ENCODE results near the gene GABRR2.

GABRR2 gene

GRCh38 chr6:89351671-89352277 is 36.7 kb upstream of the GABRR2 start:
- DNase-seq (ENCODE audit: low spot score): no peak
- TF ChIP-seq CTCF (conservative IDR thresholded peaks at IDR 0.05; ENCODE audit: low read depth): no peak
- H3K27ac ChIP-seq: peak overlapping the region; percentile 75
- ChIA-PET CTCF (no interaction called here), POLR2A (ENCODE audit: low non-redundant PET) (no interaction called here)

GRCh38 chr6:89350281-89350966 is 35.3 kb upstream of the GABRR2 start:
- no peak for TF ChIP-seq CTCF (conservative IDR thresholded peaks at IDR 0.05; ENCODE audit: low read depth)
- H3K27ac ChIP-seq: no peak overlapping the region
- ChIA-PET CTCF (interaction anchor here (1.5 kb wide), 1 partner anchor 21 kb away, joined by 6 read pairs; no protein-coding TSS in a partner anchor), POLR2A (ENCODE audit: low non-redundant PET) (no interaction called here)
- DNase-seq (ENCODE audit: low spot score): no peak

GRCh38 chr6:89348372-89348771 is 33.3 kb upstream of the GABRR2 start:
- no peak for TF ChIP-seq CTCF (conservative IDR thresholded peaks at IDR 0.05; ENCODE audit: low read depth)
- ChIA-PET CTCF (interaction anchor here (0.6 to 0.8 kb wide), 2 partner anchors 23 to 84 kb away, joined by 3 read pairs; no protein-coding TSS in a partner anchor), POLR2A (ENCODE audit: low non-redundant PET) (no interaction called here)
- no peak for DNase-seq (ENCODE audit: low spot score)
- no peak overlapping the region for H3K27ac ChIP-seq

- H3K27ac ChIP-seq: no peak overlapping the region
- TF ChIP-seq CTCF (conservative IDR thresholded peaks at IDR 0.05; ENCODE audit: low read depth): no peak
- ChIA-PET POLR2A (ENCODE audit: low non-redundant PET) (no interaction called here), CTCF (no interaction called here)
- DNase-seq (ENCODE audit: low spot score): no peak
These were observed 32.7 kb upstream of the GABRR2 start for GRCh38 chr6:89347825-89348224.

GRCh38 chr6:89346433-89346832 is 31.3 kb upstream of the GABRR2 start:
- CTCF ChIA-PET: interaction anchor here (0.5 to 0.6 kb wide), 3 partner anchors 10 to 265 kb away, joined by 3 to 4 read pairs (median 3); no protein-coding TSS in a partner anchor
- TF ChIP-seq CTCF (conservative IDR thresholded peaks at IDR 0.05; ENCODE audit: low read depth): no peak
- no peak overlapping the region for H3K27ac ChIP-seq
- POLR2A ChIA-PET (ENCODE audit: low non-redundant PET): interaction anchor here (0.7 kb wide), 1 partner anchor 49 kb away, joined by 3 read pairs; no protein-coding TSS in a partner anchor
- no peak for DNase-seq (ENCODE audit: low spot score)

- TF ChIP-seq CTCF (conservative IDR thresholded peaks at IDR 0.05; ENCODE audit: low read depth): no peak
- no peak for DNase-seq (ENCODE audit: low spot score)
- no peak overlapping the region for H3K27ac ChIP-seq
- ChIA-PET POLR2A (ENCODE audit: low non-redundant PET) (no interaction called here), CTCF (no interaction called here)
These were observed 24.5 kb upstream of the GABRR2 start for GRCh38 chr6:89339565-89339964.

Measured in RWPE1 (cell line).